CD4-positive, alpha-beta T cell treated with Interleukin-4 for 4 hours (primary cell): ENCODE data around the gene SUSD4.

ENCODE experiments used
- DNase-seq: peaks from one replicate; pipeline ENCODE4 v3.0.0-alpha.2; 2020

SUSD4 gene

DNA sequence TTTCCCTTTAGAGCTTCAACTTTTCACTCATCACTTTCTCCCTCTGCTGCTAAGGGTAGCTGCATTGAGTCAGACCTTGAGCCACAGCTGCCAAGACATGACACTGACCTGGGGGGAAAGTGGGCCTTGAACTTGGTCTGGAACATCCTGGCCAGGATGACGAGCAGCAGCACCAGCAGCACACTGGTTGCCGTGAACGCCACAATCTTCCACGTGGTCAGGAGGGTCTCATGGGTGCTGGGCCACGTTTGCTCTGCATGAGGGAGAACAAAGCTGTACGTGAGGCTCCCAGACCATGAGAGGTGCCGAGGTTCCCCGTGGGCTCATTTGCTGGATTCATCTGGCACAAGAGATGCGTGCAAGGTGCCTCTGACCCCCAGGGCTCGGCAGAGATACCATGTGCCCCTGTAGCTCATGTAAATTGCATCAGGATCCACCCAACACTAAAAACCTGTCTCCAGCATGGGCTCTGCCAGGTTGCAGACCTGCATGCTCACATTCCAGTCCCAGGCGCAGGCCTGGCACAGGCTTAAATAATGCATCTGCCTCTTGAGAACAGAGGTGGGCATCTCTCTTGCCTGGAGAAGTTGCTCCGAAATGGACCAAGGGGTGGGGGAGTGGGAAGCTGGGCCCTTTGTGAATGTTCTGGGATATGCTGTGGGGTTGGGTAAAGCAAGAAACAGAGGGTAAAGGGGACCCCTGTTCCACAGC lies 136.3 kb downstream of the SUSD4 start:
- DNase-seq = no peak

GRCh38 chr1:223227031-223227430 lies 136.9 kb downstream of the SUSD4 start:
- DNase-seq = no peak

- DNase-seq = no peak
Measured at GRCh38 chr1:223226271-223226670, 137.7 kb downstream of the SUSD4 start.

- DNase-seq = no peak
Measured at GRCh38 chr1:223225481-223225880, 138.5 kb downstream of the SUSD4 start.

GRCh38 chr1:223225061-223225460 lies 138.9 kb downstream of the SUSD4 start:
- no peak for DNase-seq

DNA sequence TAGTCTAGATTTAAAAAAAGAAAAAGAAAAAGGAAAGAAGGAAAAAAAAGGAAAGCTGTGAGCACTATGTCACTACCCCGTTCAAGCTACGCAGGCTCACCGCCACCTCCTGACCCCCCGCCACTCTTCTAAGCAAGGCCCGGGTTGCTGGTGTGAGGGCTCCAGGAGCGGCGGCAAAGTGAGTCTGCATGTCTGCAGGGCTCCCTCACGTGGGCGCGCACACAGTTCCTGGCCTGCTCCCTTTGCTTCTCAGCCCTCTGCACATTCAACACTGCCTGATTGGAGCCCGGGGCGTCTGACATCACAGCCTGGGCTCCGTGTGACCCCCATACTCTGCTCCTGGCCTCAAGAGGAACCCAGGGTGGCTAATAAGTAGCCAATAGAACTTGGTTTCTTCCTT lies 139.5 kb downstream of the SUSD4 start:
- no peak for DNase-seq

- DNase-seq = no peak
Measured at GRCh38 chr1:223223091-223223995, 140.6 kb downstream of the SUSD4 start.

GRCh38 chr1:223222377-223222776 lies 141.6 kb downstream of the SUSD4 start:
- no peak for DNase-seq

- DNase-seq = no peak
Measured at GRCh38 chr1:223221686-223222085, 142.3 kb downstream of the SUSD4 start.

GRCh38 chr1:223219846-223220610 lies 143.9 kb downstream of the SUSD4 start:
- DNase-seq = no peak

GRCh38 chr1:223219318-223219635 lies 144.7 kb downstream of the SUSD4 start:
- no peak for DNase-seq

GRCh38 chr1:223217781-223218180 lies 146.2 kb downstream of the SUSD4 start:
- DNase-seq = no peak

GRCh38 chr1:223216531-223217205 lies 147.3 kb downstream of the SUSD4 start:
- no peak for DNase-seq

- no peak for DNase-seq
Measured at GRCh38 chr1:223216074-223216473, 147.9 kb downstream of the SUSD4 start.

DNA sequence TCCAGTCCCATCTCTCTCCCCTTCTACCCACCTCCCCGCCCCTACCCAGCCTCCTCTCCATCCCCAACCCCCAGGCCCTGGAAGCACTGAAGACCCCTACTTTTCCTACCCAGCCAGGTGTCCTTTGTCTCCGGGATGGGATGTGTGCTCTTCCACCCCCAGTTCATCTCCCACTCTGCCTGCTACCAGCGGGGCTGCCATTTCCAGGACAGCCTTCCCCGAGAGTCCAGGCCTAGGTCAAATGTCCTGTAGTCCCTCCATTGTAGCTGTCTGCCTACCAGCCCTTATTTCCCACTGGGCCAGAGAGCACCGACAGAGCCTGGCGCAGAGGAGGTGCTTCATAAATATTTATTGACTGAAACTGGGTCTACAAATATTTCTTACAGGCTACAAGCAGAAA lies 148.9 kb downstream of the SUSD4 start:
- DNase-seq = no peak

GRCh38 chr1:223214261-223214807 lies 149.6 kb downstream of the SUSD4 start:
- no peak for DNase-seq

- no peak for DNase-seq
Measured at GRCh38 chr1:223212441-223212840, 151.5 kb downstream of the SUSD4 start.

- DNase-seq = no peak
Measured at GRCh38 chr1:223211323-223211985, 152.5 kb downstream of the SUSD4 start.

GRCh38 chr1:223210788-223211120 lies 153.2 kb downstream of the SUSD4 start:
- no peak for DNase-seq

DNA sequence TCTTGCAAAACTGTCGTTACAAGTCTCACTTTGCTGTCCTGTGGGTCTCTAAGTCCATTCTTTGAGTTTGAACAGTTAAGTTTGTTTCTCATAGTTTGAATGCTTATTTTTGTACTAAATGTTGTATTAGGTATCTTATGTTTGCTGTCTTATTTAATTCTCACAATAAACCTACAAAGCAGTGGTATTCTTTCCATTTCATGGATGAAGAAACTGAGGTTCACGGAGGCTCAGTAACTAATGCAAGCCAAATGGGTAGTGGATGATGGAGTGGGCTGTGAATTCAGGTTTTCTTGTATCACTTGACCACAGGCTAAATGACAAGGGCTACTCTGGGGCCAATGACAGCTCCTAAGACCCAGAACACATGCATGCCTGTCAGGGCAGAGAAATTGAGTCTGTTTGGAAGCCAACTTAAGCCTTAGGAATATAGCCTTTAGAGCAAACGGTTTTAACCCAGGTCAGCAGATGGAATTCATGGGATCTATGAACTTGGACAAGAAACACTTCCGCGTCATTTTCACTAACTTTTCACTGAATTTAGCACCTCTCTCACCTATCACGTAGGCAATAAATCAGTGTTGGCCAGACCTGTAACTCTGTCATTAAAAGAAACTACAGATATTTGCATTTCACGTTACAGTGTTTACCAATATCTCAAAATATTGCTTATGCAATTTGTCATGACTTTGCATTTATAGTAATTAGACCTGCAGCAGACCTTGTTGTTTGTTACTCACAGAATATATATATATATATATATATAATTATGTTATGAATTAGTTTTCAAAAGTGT lies 153.8 kb downstream of the SUSD4 start:
- DNase-seq = no peak

DNA sequence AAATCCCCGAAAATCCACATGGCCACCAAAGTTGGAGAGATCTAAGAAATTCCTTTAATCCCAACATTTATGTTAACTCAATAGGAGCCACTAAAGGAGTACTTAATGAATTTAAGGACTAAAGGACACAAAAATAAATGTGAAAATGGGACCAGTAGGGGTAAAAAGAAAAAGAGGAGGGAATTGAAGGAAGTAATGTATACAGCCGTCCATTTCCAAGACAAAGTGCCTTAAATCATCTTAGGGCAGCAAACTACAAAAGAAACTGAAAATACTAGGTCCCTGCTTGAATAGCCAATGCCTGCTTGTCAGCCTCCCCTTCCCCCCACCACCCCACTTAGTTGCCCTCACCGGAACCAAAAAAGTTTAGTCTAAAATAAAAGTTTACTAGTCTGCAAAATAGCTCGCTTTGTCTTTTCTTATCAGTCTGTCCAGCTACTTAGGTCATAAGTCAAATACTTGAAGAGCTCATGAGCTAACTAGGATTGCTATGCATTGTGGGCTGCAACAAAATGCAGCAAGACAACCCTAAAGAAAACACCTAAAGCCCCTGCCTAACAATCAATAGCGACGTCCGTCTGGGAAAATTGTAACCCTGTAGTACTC lies 154.6 kb downstream of the SUSD4 start:
- no peak for DNase-seq
